HG02678 (cell line): ENCODE measurements around the gene ANKRD31.
"Not testable (repeated sequence)": the region's sequence is repeated elsewhere in the genome, so short reads cannot be mapped to it uniquely, and the experiment has no call there.

Experiments used
- ATAC-seq: cut with Tn5 transposase; IDR thresholded peaks from one replicate; pipeline ENCODE4 v1.9.1; 2021; ENCODE audit warnings: mild to moderate bottlenecking, moderate library complexity; ENCODE audit not compliant: unreplicated experiment

ANKRD31 gene, protein sequence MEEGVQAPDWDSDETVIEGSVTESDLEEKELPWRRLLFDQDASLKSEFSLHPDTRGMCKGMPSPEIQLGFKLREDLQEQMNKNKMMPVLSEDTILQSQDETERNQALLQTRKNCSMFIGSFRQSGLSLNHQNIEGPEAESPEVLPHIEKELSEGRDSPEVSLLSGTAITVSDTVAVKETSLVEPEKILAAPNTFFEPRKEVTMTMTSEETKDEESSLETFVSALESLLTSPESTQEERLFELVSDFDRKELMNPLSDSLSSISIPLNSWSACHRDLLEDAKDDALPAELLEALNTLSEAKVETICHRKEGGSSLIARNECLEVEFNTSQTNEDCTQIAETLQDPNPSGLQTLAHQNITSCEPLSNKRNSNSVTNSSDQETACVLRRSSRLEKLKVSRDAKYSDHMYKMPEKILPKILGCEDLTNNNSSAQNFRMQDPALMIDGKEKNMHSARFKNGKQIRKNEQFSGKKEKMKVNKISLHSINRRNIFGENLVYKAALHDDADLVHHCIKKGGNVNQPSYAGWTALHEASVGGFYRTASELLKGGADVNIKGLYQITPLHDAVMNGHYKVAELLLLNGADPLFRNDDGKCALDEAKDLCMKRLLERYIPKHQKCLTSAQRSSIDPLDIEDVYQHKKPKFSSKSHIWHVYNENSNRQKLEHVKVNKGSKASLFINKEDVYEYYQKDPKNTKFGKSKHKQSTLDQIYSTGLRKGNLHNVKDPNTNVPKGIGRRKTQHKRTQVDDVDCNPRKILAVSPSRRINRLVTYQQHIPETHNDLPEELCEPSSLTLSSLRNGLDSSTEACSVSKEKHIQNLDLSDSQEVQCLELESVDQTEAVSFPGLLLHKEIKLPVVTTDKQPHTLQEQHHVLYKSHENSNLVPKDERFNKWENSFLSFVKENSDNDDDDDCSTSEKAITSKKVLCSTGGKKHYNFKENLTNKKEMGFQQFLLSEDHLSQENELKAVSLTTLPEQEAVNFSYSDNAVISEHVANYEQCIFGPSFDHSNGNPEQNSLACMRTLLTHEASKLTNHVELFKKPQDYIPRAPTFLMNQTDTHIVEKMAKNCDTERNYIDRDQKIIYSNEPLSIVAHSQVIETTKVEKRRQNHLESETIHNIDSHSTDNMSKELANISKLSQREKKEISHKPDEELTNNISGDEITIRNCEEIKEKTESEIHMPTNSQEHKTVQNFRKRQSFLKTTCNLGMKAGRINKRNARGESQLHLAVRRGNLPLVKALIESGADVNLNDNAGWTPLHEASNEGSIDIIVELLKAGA (N-terminal part only)

GRCh38 chr5:75236322-75237316 lies at the start of gene ANKRD31:
TSS of gene ANKRD31 (minus strand) at chr5:75236878. CDS start at chr5:75236686, 192 bp downstream.
- ATAC-seq: peak; percentile 99

DNA sequence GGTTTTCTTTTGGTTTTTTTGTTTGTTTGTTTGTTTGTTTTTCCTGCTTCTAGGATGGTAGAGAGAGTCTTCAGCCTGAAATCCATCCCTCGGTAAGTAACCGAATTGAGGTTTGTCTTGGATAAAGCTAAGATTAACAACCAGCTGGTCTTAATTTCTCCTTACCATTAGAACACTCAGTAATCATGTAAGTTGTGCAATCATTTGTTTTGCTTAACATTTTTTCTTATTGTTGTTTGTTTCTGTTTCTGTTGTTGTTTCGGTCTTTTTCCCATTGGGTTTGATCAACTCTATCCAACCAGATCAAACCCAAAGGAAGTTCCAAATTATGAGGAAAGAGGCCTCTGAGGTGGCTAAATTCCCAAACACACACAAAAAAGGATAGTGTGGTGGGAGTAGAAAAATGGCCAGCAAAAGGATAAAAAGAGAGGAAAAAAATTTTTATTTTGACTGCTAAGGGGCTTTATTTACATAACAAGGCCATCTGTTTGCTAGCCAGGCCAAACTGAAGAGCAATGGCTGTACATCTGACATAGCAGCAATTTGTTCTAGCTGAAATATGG lies 49.6 kb upstream of the ANKRD31 start:
- no peak for ATAC-seq

- no peak for ATAC-seq
Measured at GRCh38 chr5:75282581-75282980, 45.9 kb upstream of the ANKRD31 start.

- ATAC-seq: no peak
Measured at GRCh38 chr5:75281716-75282465, 45.2 kb upstream of the ANKRD31 start.

DNA sequence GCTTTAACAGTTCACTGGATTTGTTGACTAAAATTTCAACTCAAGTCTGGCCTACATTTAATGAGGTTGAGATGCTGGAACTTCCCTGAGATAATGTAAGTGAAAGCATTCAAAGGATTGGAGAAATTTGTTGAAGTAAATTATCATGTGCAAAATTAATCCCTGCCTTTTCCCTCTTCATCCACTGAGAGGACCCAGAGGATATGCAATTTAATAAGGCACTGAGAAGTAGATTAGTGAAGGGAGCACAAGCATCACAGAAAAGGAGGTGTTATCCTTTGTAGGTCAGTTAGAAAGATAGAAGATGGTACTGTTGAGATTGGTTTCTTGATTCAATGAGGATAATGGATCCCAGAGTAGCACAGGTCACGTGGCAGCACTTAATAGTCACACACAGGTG lies 42.6 kb upstream of the ANKRD31 start:
- no peak for ATAC-seq

DNA sequence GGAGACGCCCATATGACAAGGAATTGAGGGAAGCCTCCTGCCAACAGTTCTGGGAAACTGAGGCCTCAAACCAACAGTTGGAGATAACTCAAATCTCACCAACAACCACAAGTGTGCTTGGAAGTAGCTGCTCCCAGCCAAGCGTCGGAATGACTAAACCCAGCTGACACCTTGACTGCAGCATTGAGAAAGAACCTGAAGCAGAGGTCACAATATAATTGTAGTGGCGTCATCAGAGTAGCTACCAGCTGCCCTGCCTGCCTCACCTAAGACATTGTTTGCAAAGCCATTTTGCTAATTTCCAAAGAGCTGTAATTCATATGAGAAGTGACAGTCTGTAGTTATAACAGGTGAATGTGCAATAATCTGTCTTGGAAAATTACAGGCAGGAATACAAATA lies 40.8 kb upstream of the ANKRD31 start:
- ATAC-seq: no peak

DNA sequence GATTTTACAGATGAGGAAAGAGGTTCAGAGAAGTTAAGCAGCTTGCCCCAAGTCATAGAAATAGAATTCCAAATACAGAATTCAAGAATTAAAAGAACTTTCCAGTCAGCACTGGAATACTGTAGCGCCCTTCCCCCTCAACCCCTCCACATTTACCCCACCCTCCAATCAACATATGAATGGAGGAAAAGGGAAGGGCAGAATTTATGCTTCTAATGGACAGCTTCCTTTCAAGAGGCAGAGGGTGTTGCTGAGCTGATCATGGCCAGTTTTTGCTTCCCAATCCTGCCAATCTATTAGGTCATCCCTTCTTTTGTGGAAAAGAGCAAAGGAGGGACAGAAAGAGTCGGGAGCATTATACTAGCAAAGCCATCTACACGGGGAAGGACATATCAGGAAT lies 39.1 kb upstream of the ANKRD31 start:
- no peak for ATAC-seq

DNA sequence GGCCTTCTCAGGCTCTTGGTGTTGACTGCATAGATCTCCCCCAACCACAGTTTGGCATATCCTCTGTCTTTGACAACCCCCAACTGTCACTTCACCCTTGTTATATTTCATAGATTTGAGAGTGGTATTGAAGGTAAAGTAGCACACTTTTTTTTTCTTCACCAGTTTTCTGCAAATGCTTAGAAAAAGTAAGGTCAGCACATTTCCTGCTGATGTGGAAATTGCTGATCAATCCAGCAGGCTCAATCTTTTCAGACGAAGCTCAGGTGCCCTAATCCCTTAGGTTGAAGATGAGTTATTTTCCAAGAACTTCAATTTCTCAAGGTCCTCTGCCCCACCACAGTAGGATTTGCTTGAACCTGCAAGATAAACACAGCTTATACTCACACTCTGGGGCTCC lies 38.5 kb upstream of the ANKRD31 start:
- ATAC-seq: no peak

GRCh38 chr5:75274486-75274885 lies 37.8 kb upstream of the ANKRD31 start:
- no peak for ATAC-seq

- not testable (repeated sequence) for ATAC-seq
Measured at GRCh38 chr5:75270605-75271004, 33.9 kb upstream of the ANKRD31 start.

GRCh38 chr5:75265731-75266130 lies 29.1 kb upstream of the ANKRD31 start:
- ATAC-seq: no peak

DNA sequence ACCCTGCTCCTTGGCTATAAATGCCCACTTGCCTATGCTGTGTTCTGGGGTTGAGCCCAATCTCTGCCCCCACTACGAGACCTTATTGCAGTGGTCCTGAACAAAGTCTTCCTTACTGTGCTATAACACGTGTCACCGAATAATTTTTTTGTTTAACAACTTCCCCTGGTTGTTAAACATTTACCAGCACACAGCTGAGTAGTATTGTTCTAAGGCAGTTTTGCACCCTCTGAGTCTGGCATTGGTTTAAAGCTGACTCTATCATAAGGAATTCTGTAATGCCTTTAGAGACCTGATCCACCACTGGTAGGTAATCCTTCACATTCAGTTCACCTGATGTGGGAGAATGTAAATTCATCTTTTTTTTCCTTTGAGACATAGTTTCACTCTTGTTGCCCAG lies 25.6 kb upstream of the ANKRD31 start:
- ATAC-seq: no peak

- no peak for ATAC-seq
Measured at GRCh38 chr5:75260708-75261107, 24.0 kb upstream of the ANKRD31 start.

GRCh38 chr5:75250452-75250851 lies 13.8 kb upstream of the ANKRD31 start:
- ATAC-seq: not testable (repeated sequence)

DNA sequence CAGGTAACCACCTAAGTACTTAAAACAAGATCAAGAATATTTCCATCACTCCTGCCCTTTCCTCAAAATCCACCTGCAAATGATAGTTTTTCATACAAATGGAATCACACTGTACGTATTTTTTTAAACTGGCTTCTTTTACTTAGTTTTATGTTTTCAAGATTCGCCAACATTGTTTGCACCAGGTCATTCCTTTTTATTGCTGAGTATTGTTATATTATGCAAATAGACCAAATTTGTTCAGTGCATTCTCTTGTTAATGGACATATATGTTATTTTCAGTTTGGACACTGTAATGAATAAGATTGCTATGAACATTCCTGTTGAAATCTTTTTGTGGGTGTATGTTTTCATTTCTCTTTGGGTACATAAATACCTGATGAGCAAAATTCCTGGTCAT lies 8.3 kb upstream of the ANKRD31 start:
- no peak for ATAC-seq

- ATAC-seq: no peak
Measured at GRCh38 chr5:75243510-75243909, 6.8 kb upstream of the ANKRD31 start.

DNA sequence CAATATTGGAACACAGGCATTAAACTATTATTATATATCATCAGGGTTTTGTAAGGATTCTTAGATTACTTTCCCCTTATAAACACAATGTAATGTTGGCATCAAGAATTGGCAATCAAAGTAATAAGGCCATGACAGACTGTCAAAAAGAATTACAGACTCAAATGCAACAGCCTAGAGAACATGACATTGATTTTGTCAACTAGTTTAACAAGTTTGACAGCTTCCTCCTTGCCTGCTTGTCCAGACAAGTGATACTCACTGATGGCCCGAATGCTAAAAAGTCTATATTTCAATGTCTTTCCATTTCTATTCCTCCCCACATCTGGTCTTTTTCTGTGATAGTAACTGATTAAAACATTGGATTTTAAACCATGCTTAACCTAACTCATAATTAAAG lies 6.4 kb upstream of the ANKRD31 start:
- no peak for ATAC-seq

- no peak for ATAC-seq
Measured at GRCh38 chr5:75242067-75242466, 5.4 kb upstream of the ANKRD31 start.

DNA sequence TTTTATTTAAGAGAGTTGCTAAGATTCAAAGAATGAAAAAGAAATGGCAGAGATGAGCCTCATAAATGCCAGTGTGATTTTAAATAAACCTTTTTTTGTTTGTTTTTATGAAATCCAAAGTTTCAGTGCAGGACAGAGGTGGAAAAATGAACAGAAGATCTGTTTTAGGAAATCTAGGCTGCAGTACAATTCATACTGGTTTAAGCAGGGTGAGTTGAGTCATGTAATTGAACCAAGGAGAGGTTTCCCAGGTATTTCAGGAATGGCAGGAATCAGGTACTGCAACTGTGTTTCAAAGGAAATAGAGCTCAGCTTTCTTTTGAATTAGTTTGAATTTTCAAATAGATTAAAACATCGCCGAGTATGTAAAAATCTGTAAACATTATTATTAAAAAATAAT lies 3.0 kb upstream of the ANKRD31 start:
- no peak for ATAC-seq
